H1 (cell line): Measurements from ENCODE around the gene ZNF791. TPM values are rescaled to one million over a fixed set of nuclear protein-coding genes. Genes with fewer than 3 reads are reported as not detected.

ENCODE experiments used
- CTCF ChIA-PET: fragments of 300-600 bp; sonication (Branson Sonifier 250); formaldehyde crosslinking; loops from one replicate; lab custom pipeline; 2021; ENCODE audit not compliant: partially characterized antibody; lab: Charles Lee
- POLR2A ChIA-PET: fragments of 300-600 bp; sonication (Branson Sonifier 250); formaldehyde crosslinking; loops from one replicate; lab custom pipeline; 2021; ENCODE audit warnings: inconsistent platforms; ENCODE audit not compliant: partially characterized antibody; lab: Charles Lee
- DNase-seq, 2 experiments: peaks; one replicate each; pipeline versions ENCODE4 v3.0.0 to v3.0.0-alpha.2; 2010 to 2022; ENCODE audit warnings: low spot score in 2 of 2, low read depth in 1 of 2, mixed read lengths in 1 of 2
- FAIRE-seq: peaks from 2 replicates; lab custom pipeline; 2011; peaks lifted over from hg19 to GRCh38; lab: Jason Lieb, UNC
- H2AFZ ChIP-seq: 2 replicates; pipeline ENCODE4 v1.8.1; 2012; ENCODE audit warnings: low read length, inconsistent platforms
- H2AK5ac ChIP-seq: 2 replicates; pipeline ENCODE4 v1.6.1; 2013; ENCODE audit warnings: low read depth, low read length
- H2BK120ac ChIP-seq: replicated peaks from 2 replicates; pipeline ENCODE3; 2013; ENCODE audit warnings: low read depth, low read length, inconsistent platforms
- H2BK12ac ChIP-seq: 2 replicates; pipeline ENCODE4 v1.6.1; 2013; ENCODE audit warnings: low read depth, low read length
- H2BK15ac ChIP-seq: 2 replicates; pipeline ENCODE4 v1.6.1; 2013; ENCODE audit warnings: low read length
- H2BK20ac ChIP-seq: 2 replicates; pipeline ENCODE4 v1.6.1; 2013; ENCODE audit warnings: low read length
- H2BK5ac ChIP-seq: 2 replicates; pipeline ENCODE4 v1.6.1; 2013; ENCODE audit warnings: low read depth, low read length
- H3K14ac ChIP-seq: 2 replicates; pipeline ENCODE4 v1.6.1; 2013; ENCODE audit warnings: inconsistent platforms; ENCODE audit not compliant: insufficient read length
- H3K18ac ChIP-seq: 2 replicates; pipeline ENCODE4 v1.6.1; 2013; ENCODE audit warnings: low read length; ENCODE audit errors: extremely low read depth
- H3K23ac ChIP-seq: 2 replicates; pipeline ENCODE4 v1.6.1; 2013; ENCODE audit warnings: inconsistent platforms; ENCODE audit not compliant: insufficient read length
- H3K23me2 ChIP-seq: 2 replicates; pipeline ENCODE4 v1.6.1; 2013; ENCODE audit warnings: low read depth, low read length
- H3K27ac ChIP-seq: 2 replicates; pipeline ENCODE4 v1.6.1; 2011; ENCODE audit warnings: low read depth, low read length, inconsistent platforms
- H3K27me3 ChIP-seq, 4 experiments: replicated peaks in 1 of 4; 1 replicate in 1 of 4; 2 replicates in 3 of 4; pipeline versions ENCODE4 v1.6.1 to v1.8.1; 2011 to 2013; ENCODE audit warnings: low read length in 3 of 4, mild to moderate bottlenecking in 3 of 4, inconsistent platforms in 2 of 4, mixed read lengths in 2 of 4, moderate library complexity in 1 of 4; ENCODE audit not compliant: control insufficient read depth in 3 of 4, insufficient read depth in 3 of 4; ENCODE audit errors: extremely low read depth in 1 of 4
- H3K36me3 ChIP-seq, 4 experiments: 2 replicates each; pipeline versions ENCODE4 v1.6.1 to v1.8.1; 2011 to 2013; ENCODE audit warnings: mild to moderate bottlenecking in 4 of 4, low read length in 3 of 4, moderate library complexity in 2 of 4, control low read depth in 1 of 4, inconsistent platforms in 1 of 4; ENCODE audit not compliant: insufficient read depth in 4 of 4, control insufficient read depth in 2 of 4
- H3K4ac ChIP-seq: replicated peaks from 2 replicates; pipeline ENCODE3; 2013; ENCODE audit warnings: low read length, low read depth, mixed read lengths, inconsistent platforms; ENCODE audit not compliant: insufficient read length
- H3K4me1 ChIP-seq, 4 experiments: replicated peaks in 1 of 4; 1 replicate in 1 of 4; 2 replicates in 3 of 4; pipeline versions ENCODE4 v1.6.1 to v1.8.1; 2011 to 2013; ENCODE audit warnings: low read length in 3 of 4, inconsistent platforms in 2 of 4, mixed read lengths in 1 of 4; ENCODE audit not compliant: insufficient read depth in 4 of 4, control insufficient read depth in 3 of 4
- H3K4me2 ChIP-seq, 2 experiments: 2 replicates each; pipeline versions ENCODE4 v1.6.1 to v1.8.1; 2011 to 2013; ENCODE audit warnings: low read depth in 2 of 2, low read length in 2 of 2, control low read depth in 1 of 2, inconsistent platforms in 1 of 2, mild to moderate bottlenecking in 1 of 2; ENCODE audit not compliant: insufficient read depth in 1 of 2
- H3K4me3 ChIP-seq, 4 experiments: fragments of 200-600, 300-600 bp in 1 of 4; sonication (generic), shearing (Covaris generic), sonication (Bioruptor Twin) in 1 of 4; 2 replicates each; pipeline versions ENCODE4 v1.5.1 to v1.8.1; 2011 to 2016; ENCODE audit warnings: low read length in 4 of 4, low read depth in 3 of 4, control low read depth in 2 of 4, inconsistent platforms in 2 of 4, mild to moderate bottlenecking in 2 of 4, mixed read lengths in 1 of 4, moderate library complexity in 1 of 4; ENCODE audit not compliant: insufficient read depth in 2 of 4; ENCODE audit errors: extremely low read depth in 1 of 4
- H3K56ac ChIP-seq: replicated peaks from 2 replicates; pipeline ENCODE3; 2013; ENCODE audit warnings: low read depth, mild to moderate bottlenecking, mixed read lengths, low read length, inconsistent platforms; ENCODE audit not compliant: insufficient read length
- H3K79me1 ChIP-seq: 2 replicates; pipeline ENCODE4 v1.6.1; 2013; ENCODE audit warnings: low read depth, low read length, control low read depth
- H3K79me2 ChIP-seq, 2 experiments: 2 replicates each; pipeline versions ENCODE4 v1.6.1 to v1.8.1; 2012 to 2013; ENCODE audit warnings: low read length in 2 of 2, mild to moderate bottlenecking in 2 of 2, inconsistent platforms in 1 of 2; ENCODE audit not compliant: insufficient read depth in 2 of 2, control insufficient read depth in 1 of 2
- H3K9ac ChIP-seq, 4 experiments: replicated peaks in 1 of 4; 1 replicate in 1 of 4; 2 replicates in 3 of 4; pipeline versions ENCODE4 v1.6.1 to v1.8.1; 2011 to 2013; ENCODE audit warnings: low read depth in 3 of 4, low read length in 3 of 4, control low read depth in 2 of 4, mild to moderate bottlenecking in 2 of 4, moderate library complexity in 2 of 4, inconsistent platforms in 1 of 4; ENCODE audit errors: extremely low read depth in 1 of 4
- H3K9me3 ChIP-seq, 2 experiments: 2 replicates each; pipeline versions ENCODE4 v1.6.1 to v1.8.1; 2012 to 2013; ENCODE audit warnings: mild to moderate bottlenecking in 2 of 2, moderate library complexity in 2 of 2, control low read depth in 1 of 2, inconsistent platforms in 1 of 2, low read depth in 1 of 2, low read length in 1 of 2, mixed read lengths in 1 of 2; ENCODE audit not compliant: insufficient read depth in 2 of 2
- H4K20me1 ChIP-seq, 2 experiments: replicated peaks in 1 of 2; 2 replicates each; pipeline versions ENCODE3 to v1.8.1; 2011 to 2013; ENCODE audit warnings: inconsistent platforms in 2 of 2, low read length in 2 of 2, mild to moderate bottlenecking in 1 of 2; ENCODE audit not compliant: insufficient read depth in 2 of 2, control insufficient read depth in 1 of 2
- H4K5ac ChIP-seq: 2 replicates; pipeline ENCODE4 v1.6.1; 2013; ENCODE audit warnings: low read length, low read depth, mixed read lengths, inconsistent platforms; ENCODE audit not compliant: insufficient read length
- H4K8ac ChIP-seq: 2 replicates; pipeline ENCODE4 v1.8.0; 2013; ENCODE audit warnings: mild to moderate bottlenecking, moderate library complexity, low read length, inconsistent platforms; ENCODE audit not compliant: insufficient read depth; ENCODE audit errors: extremely low read depth
- H4K91ac ChIP-seq: replicated peaks from 2 replicates; pipeline ENCODE3; 2013; ENCODE audit warnings: low read length, mixed read lengths, inconsistent platforms; ENCODE audit not compliant: insufficient read length
- KDM1A ChIP-seq: fragments of 200-600, 300-600 bp; sonication (generic); IDR thresholded peaks from 2 replicates; pipeline ENCODE4 v1.7.1; 2016; ENCODE audit warnings: mild to moderate bottlenecking, low read length, borderline replicate concordance
- KDM4A ChIP-seq: IDR thresholded peaks from one replicate; pipeline ENCODE4 v1.7.1; 2012; ENCODE audit warnings: low read depth, mild to moderate bottlenecking, moderate library complexity, low read length, inconsistent platforms; ENCODE audit not compliant: severe bottlenecking
- PHF8 ChIP-seq: fragments of 200-600 bp; sonication (generic); conservative IDR thresholded peaks from 2 replicates; pipeline ENCODE4 v1.7.1; 2012; ENCODE audit warnings: low read depth, mild to moderate bottlenecking, inconsistent platforms, low read length, moderate library complexity
- POLR2A ChIP-seq, 2 experiments: IDR thresholded peaks; 1 replicate in 1 of 2; 2 replicates in 1 of 2; pipeline ENCODE4 v1.6.1; 2011; ENCODE audit warnings: low read depth in 2 of 2, low read length in 2 of 2, mild to moderate bottlenecking in 2 of 2; ENCODE audit errors: control extremely low read depth in 1 of 2
- RFX5 ChIP-seq: IDR thresholded peaks from 2 replicates; pipeline ENCODE4 v1.6.1; 2011; ENCODE audit warnings: low read depth, low read length, improper control_type of control experiment, borderline replicate concordance
- ZNF274 ChIP-seq: IDR thresholded peaks from 2 replicates; pipeline ENCODE4 v1.7.0; 2012; ENCODE audit warnings: low read length, borderline replicate concordance; ENCODE audit errors: extremely low read depth
- WGBS, 2 experiments: shearing (Covaris generic) in 1 of 2; methylation state at CpG; one replicate each; pipeline versions ENCODE4 v1.1.6 to v1.1.7; 2013 to 2015; ENCODE audit warnings: low lambda C conversion rate in 2 of 2, mixed read lengths in 2 of 2, inconsistent platforms in 1 of 2, low coverage in 1 of 2, missing lambda C conversion rate in 1 of 2; ENCODE audit not compliant: insufficient replicate concordance in 2 of 2, insufficient coverage in 1 of 2, insufficient read length in 1 of 2; ENCODE audit errors: extremely low coverage in 1 of 2, missing lambda C conversion rate in 1 of 2; 5-methylcytosine and 5-hydroxymethylcytosine counted together
- polyA plus RNA-seq, 7 experiments: library from polyadenylated mRNA; depleted of rRNA in 3 of 7; stranded (reverse) in 5 of 7; unstranded in 2 of 7; fragments of >200 nt in 5 of 7; fragments of 200-250 nt in 2 of 7; gene quantifications; 1 replicate in 5 of 7; 2 replicates in 1 of 7; 4 replicates in 1 of 7; pipeline versions ENCODE4 v1.2.1 to v1.2.3, GENCODE V29; 2011 to 2013; ENCODE audit warnings: missing spikeins in 2 of 7, mixed read lengths in 2 of 7
- total RNA-seq: library from RNA; stranded (reverse); fragmentation: NEBNext Ultra II Directional; extraction: Animal tissue kit (Norgen Biotek cat#: 25700); gene quantifications from 2 replicates; pipeline ENCODE4 v1.2.1, GENCODE V29; 2021

The ZNF791 gene
- total and polyA plus RNA-seq, 2 of the 8 experiments (the other 6 are each of a cell fraction or from before 2014, with no cell fraction given), result 4.1 to 18.6 TPM

DNA sequence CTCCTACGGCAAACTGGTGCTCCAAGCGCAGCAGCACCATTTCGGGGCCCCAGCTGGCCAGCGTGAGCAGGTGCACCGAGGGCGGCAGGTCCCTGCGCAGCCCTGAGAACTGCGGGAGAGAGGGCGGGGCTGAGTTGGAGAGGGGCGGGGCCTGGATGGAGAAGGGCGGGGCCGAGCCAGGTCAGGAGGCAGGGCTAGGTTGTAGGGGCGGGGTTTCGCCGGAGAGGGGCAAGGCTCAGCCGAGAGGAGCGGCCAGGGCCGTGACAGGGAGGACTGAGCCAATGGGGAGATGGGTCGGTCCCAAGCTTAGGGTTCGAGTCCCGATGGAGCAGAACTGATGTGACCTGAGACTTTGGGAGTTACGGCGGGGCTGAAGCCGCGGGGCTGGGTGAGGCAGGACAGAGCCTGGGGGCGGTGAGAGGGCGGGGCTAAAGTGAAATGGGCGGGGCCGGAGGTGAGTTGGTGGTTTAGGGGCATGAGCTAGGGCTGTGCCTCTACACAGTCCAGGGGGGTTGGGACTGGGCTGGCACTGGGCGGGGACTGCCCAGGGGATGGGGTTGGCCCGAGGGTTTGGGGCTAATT, 36.9 kb downstream of the ZNF791 start:
- H3K4ac ChIP-seq, result no peak overlapping the region
- no peak overlapping the region for H3K14ac ChIP-seq
- H3K56ac ChIP-seq, result no peak overlapping the region
- H2BK20ac ChIP-seq, result no peak overlapping the region
- peak; percentile 80 to 86 for DNase-seq
- H2BK12ac ChIP-seq, result no peak overlapping the region
- no peak overlapping the region for H2BK15ac ChIP-seq
- ChIA-PET CTCF (interaction anchor here (0.7 to 1.2 kb wide), 6 partner anchors 9 to 325 kb away, joined by 3 to 5 read pairs (median 3); no protein-coding TSS in a partner anchor), POLR2A (interaction anchor here (0.6 to 2.5 kb wide), 8 partner anchors 8 to 208 kb away, joined by 3 to 9 read pairs (median 3); partner anchors contain the start of genes DHPS, ZNF490 and ZNF791)
- H3K4me1 ChIP-seq, result no peaks in the 10 kb centered on the region
- no peak overlapping the region; the same call in 1 of the 2 replicates for H3K18ac ChIP-seq
- H2AK5ac ChIP-seq, result no peak overlapping the region
- H3K4me2 ChIP-seq, result no peak overlapping the region
- H3K36me3 ChIP-seq, result peaks cover 0 to 4% (median 0%) of the 10 kb centered on the region in 4 experiments; a peak in 2 of 8 replicates
- no peaks in the 10 kb centered on the region for H4K20me1 ChIP-seq
- H3K9me3 ChIP-seq, result peaks cover 0 to 4% of the 10 kb centered on the region in 2 experiments; a peak in 1 of 4 replicates
- 80% methylated on average over 12 of the region's 31 CpGs; no CpG with 5 or more reads in 1 of the 2 experiments for WGBS, 2 experiments
- H3K23ac ChIP-seq, result no peak overlapping the region
- H4K5ac ChIP-seq, result no peak overlapping the region
- no peaks in the 10 kb centered on the region for H3K79me2 ChIP-seq
- no peaks in the 10 kb centered on the region for H3K79me1 ChIP-seq
- no peak overlapping the region for H3K27ac ChIP-seq
- no peak overlapping the region; the same call in 1 of the 2 replicates for H4K8ac ChIP-seq
- H2AFZ ChIP-seq, result no peak overlapping the region
- H3K9ac ChIP-seq, result no peak overlapping the region; a peak in 1 of 7 replicates
- H2BK5ac ChIP-seq, result no peak overlapping the region
- H3K23me2 ChIP-seq, result no peaks in the 10 kb centered on the region
- no peak overlapping the region for H2BK120ac ChIP-seq
- no peak for FAIRE-seq
- peak overlapping the region in 1 of 4 experiments; percentile 40; a peak in 2 of 8 replicates for H3K4me3 ChIP-seq
- H3K27me3 ChIP-seq, result no peaks in the 10 kb centered on the region
- H4K91ac ChIP-seq, result no peak overlapping the region
- TF ChIP-seq ZNF274 (no peak), KDM1A (no peak), PHF8 (no peak), POLR2A (IDR thresholded peaks at IDR 0.05; ENCODE audit: control extremely low read depth in 1 of 2, low read depth in 2 of 2, low read length in 2 of 2) (no peak), RFX5 (no peak), KDM4A (no peak)
